Neuronal stem cell (in vitro differentiated cells): ENCODE measurements around the gene NPFFR2.

Experiments
- DNase-seq: peaks from one replicate; pipeline ENCODE4 v3.0.0-alpha.2; 2013; ENCODE audit warnings: low spot score
- H2AFZ ChIP-seq: one replicate; pipeline ENCODE4 v1.6.1; 2013; ENCODE audit warnings: mild to moderate bottlenecking, low read length, inconsistent platforms
- H2AK5ac ChIP-seq: 2 replicates; pipeline ENCODE4 v1.6.1; 2013; ENCODE audit warnings: low read depth, mild to moderate bottlenecking, inconsistent platforms, low read length, moderate library complexity, mixed read lengths
- H2BK120ac ChIP-seq: 2 replicates; pipeline ENCODE4 v1.6.1; 2013; ENCODE audit warnings: low read depth, mild to moderate bottlenecking, inconsistent platforms, low read length, moderate library complexity, mixed read lengths
- H2BK12ac ChIP-seq: one replicate; pipeline ENCODE4 v1.6.1; 2013; ENCODE audit warnings: low read length, inconsistent platforms
- H2BK15ac ChIP-seq: 2 replicates; pipeline ENCODE4 v1.6.1; 2013; ENCODE audit warnings: mild to moderate bottlenecking, low read length, inconsistent platforms, mixed read lengths
- H2BK5ac ChIP-seq: one replicate; pipeline ENCODE4 v1.6.1; 2013; ENCODE audit warnings: inconsistent platforms, mild to moderate bottlenecking, low read length, moderate library complexity
- H3K14ac ChIP-seq: one replicate; pipeline ENCODE4 v1.6.1; 2013; ENCODE audit warnings: low read length, inconsistent platforms
- H3K18ac ChIP-seq: 2 replicates; pipeline ENCODE4 v1.6.1; 2013; ENCODE audit warnings: low read length, inconsistent platforms
- H3K23ac ChIP-seq: 2 replicates; pipeline ENCODE4 v1.6.1; 2013; ENCODE audit warnings: low read depth, mild to moderate bottlenecking, mixed read lengths, low read length, inconsistent platforms; ENCODE audit not compliant: poor library complexity
- H3K27ac ChIP-seq: replicated peaks from 3 replicates; pipeline ENCODE4 v1.5.1; 2013; ENCODE audit warnings: low read length, inconsistent platforms
- H3K27me3 ChIP-seq, 3 experiments: 2 replicates each; pipeline ENCODE4 v1.6.1; 2013; ENCODE audit warnings: low read length in 3 of 3, mild to moderate bottlenecking in 2 of 3, inconsistent platforms in 1 of 3, low read depth in 1 of 3, mixed read lengths in 1 of 3, moderate library complexity in 1 of 3; ENCODE audit not compliant: control insufficient read depth in 3 of 3, insufficient read depth in 3 of 3
- H3K36me3 ChIP-seq, 2 donors: replicated peaks in 1 of 2; 2 replicates each; pipeline ENCODE4 v1.6.1; 2013; ENCODE audit warnings: low read length in 2 of 2; ENCODE audit not compliant: control insufficient read depth in 2 of 2, insufficient read depth in 2 of 2
- H3K4ac ChIP-seq: 2 replicates; pipeline ENCODE4 v1.6.1; 2013; ENCODE audit warnings: inconsistent platforms, mild to moderate bottlenecking, low read length, moderate library complexity
- H3K4me1 ChIP-seq, 2 donors: 1 replicate in 1 of 2; 2 replicates in 1 of 2; pipeline ENCODE4 v1.6.1; 2013; ENCODE audit warnings: low read length in 2 of 2, low read depth in 1 of 2; ENCODE audit not compliant: control insufficient read depth in 2 of 2, insufficient read depth in 1 of 2
- H3K4me2 ChIP-seq: one replicate; pipeline ENCODE4 v1.6.1; 2013; ENCODE audit warnings: mild to moderate bottlenecking, low read length, inconsistent platforms; ENCODE audit not compliant: insufficient read depth, poor library complexity, severe bottlenecking
- H3K4me3 ChIP-seq, 2 donors: 2 replicates each; pipeline ENCODE4 v1.5.1; 2013; ENCODE audit warnings: low read length in 2 of 2, mild to moderate bottlenecking in 2 of 2, inconsistent platforms in 1 of 2, moderate library complexity in 1 of 2
- H3K79me1 ChIP-seq: one replicate; pipeline ENCODE4 v1.6.1; 2013; ENCODE audit warnings: low read depth, mild to moderate bottlenecking, inconsistent platforms, low read length, moderate library complexity
- H3K9ac ChIP-seq: one replicate; pipeline ENCODE4 v1.6.1; 2013; ENCODE audit warnings: mild to moderate bottlenecking, low read depth, low read length, inconsistent platforms; ENCODE audit not compliant: poor library complexity
- H3K9me3 ChIP-seq, 2 donors: replicated peaks in 1 of 2; 2 replicates each; pipeline versions ENCODE3 to v1.6.1; 2013; ENCODE audit warnings: low read length in 2 of 2, mild to moderate bottlenecking in 2 of 2, inconsistent platforms in 1 of 2, low read depth in 1 of 2, mixed read lengths in 1 of 2, moderate library complexity in 1 of 2; ENCODE audit not compliant: control insufficient read depth in 2 of 2, insufficient read depth in 1 of 2
- H4K8ac ChIP-seq: one replicate; pipeline ENCODE4 v1.6.1; 2013; ENCODE audit warnings: low read depth, mild to moderate bottlenecking, inconsistent platforms, low read length, moderate library complexity
- H4K91ac ChIP-seq: one replicate; pipeline ENCODE4 v1.6.1; 2013; ENCODE audit warnings: low read length, low read depth, mild to moderate bottlenecking, inconsistent platforms; ENCODE audit not compliant: poor library complexity
- WGBS, 2 donors: extraction: QIAGEN DNeasy Blood & Tissue Kit; methylation state at CpG; one replicate each; pipeline ENCODE4 v1.1.7; 2013; ENCODE audit warnings: missing lambda C conversion rate in 2 of 2, mixed read lengths in 1 of 2; ENCODE audit not compliant: insufficient read length in 2 of 2, insufficient replicate concordance in 1 of 2; ENCODE audit errors: extremely low coverage in 2 of 2; 5-methylcytosine and 5-hydroxymethylcytosine counted together

NPFFR2 gene

GRCh38 chr4:72186714-72187113, 154.9 kb downstream of the NPFFR2 start:
- no peak overlapping the region for H3K14ac ChIP-seq
- H2BK15ac ChIP-seq: no peak overlapping the region
- no peak overlapping the region for H3K4me2 ChIP-seq
- no peak overlapping the region for H3K9ac ChIP-seq
- H2BK12ac ChIP-seq: no peak overlapping the region
- DNase-seq: no peak
- no peak overlapping the region for H3K4ac ChIP-seq
- no peak overlapping the region for H3K4me3 ChIP-seq
- no peak overlapping the region for H3K18ac ChIP-seq
- H3K9me3 ChIP-seq: no peaks in the 10 kb centered on the region
- H3K27ac ChIP-seq: no peak overlapping the region
- no peaks in the 10 kb centered on the region for H3K4me1 ChIP-seq
- H2BK5ac ChIP-seq: no peak overlapping the region
- no peaks in the 10 kb centered on the region for H3K27me3 ChIP-seq
- H4K8ac ChIP-seq: no peak overlapping the region
- H4K91ac ChIP-seq: no peak overlapping the region
- H2AFZ ChIP-seq: no peak overlapping the region
- no peak overlapping the region for H3K23ac ChIP-seq
- H2BK120ac ChIP-seq: no peak overlapping the region
- WGBS, 2 donors: no CpG with 5 or more reads among the region's 1 CpG
- no peak overlapping the region for H2AK5ac ChIP-seq
- no peaks in the 10 kb centered on the region for H3K36me3 ChIP-seq
- no peaks in the 10 kb centered on the region for H3K79me1 ChIP-seq

DNA sequence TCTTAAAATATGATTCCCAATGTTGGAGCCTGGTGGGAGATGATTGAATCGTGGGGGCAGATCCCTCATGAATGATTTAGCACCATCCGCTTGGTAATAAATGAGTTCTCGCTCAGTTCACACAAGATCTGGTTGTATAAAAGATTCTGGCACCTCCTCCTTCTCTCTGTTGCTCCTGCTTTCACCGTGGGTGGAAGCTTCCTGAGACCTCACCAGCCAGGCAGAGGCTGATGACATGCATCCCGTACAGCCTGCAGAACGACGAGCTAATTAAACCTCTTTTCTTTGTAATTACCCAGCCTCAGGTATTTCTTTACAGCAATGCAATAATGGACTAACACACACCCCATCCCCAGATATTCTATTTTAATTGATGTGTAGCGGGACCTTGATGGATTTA, 162.2 kb downstream of the NPFFR2 start:
- Histone ChIP-seq H3K4me1 (no peaks in the 10 kb centered on the region), H4K91ac (no peak overlapping the region), H4K8ac (no peak overlapping the region), H3K4ac (no peak overlapping the region), H2AFZ (no peak overlapping the region), H3K18ac (no peak overlapping the region), H2BK15ac (no peak overlapping the region), H2AK5ac (no peak overlapping the region), H2BK5ac (no peak overlapping the region), H3K36me3 (no peaks in the 10 kb centered on the region), H3K4me2 (no peak overlapping the region), H3K79me1 (no peaks in the 10 kb centered on the region), H3K27me3 (no peaks in the 10 kb centered on the region), H3K9ac (no peak overlapping the region), H2BK120ac (no peak overlapping the region), H3K27ac (no peak overlapping the region), H3K9me3 (peaks cover 0 to 2% of the 10 kb centered on the region in 2 donors), H3K23ac (no peak overlapping the region), H2BK12ac (no peak overlapping the region), H3K14ac (no peak overlapping the region), H3K4me3 (no peak overlapping the region)
- WGBS, 2 donors: no CpG with 5 or more reads among the region's 8 CpGs
- no peak for DNase-seq

DNA sequence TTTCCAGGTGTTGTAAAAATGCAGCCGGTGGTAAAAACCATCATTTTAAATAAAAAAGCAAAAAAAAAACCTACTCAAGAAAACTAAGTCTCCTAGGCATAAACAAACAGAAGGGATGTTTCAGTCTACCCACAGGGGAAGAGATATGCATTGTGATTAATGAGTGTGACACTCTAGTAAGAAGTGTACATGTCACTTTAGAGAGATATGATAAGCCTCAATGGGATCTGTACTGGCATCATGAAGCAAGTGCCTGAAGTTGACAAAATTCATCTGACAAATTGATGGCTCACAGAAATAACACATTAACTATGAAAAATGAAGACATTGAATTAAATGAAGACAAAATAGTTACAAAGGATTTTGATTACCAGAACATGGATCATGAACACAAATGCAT, 162.7 kb downstream of the NPFFR2 start:
- no peaks in the 10 kb centered on the region for H3K36me3 ChIP-seq
- H3K27me3 ChIP-seq: no peaks in the 10 kb centered on the region
- no peak overlapping the region for H3K4ac ChIP-seq
- H4K91ac ChIP-seq: no peak overlapping the region
- H3K9me3 ChIP-seq: peaks cover 0 to 2% of the 10 kb centered on the region in 2 donors
- no peak overlapping the region for H3K14ac ChIP-seq
- no peak overlapping the region for H3K4me2 ChIP-seq
- no peak overlapping the region for H3K4me3 ChIP-seq
- H3K79me1 ChIP-seq: no peaks in the 10 kb centered on the region
- no peak overlapping the region for H2AFZ ChIP-seq
- H2BK12ac ChIP-seq: no peak overlapping the region
- no peak overlapping the region for H2BK5ac ChIP-seq
- no peak for DNase-seq
- no peak overlapping the region for H3K23ac ChIP-seq
- H4K8ac ChIP-seq: no peak overlapping the region
- no peak overlapping the region for H3K27ac ChIP-seq
- H3K18ac ChIP-seq: no peak overlapping the region
- no peak overlapping the region for H3K9ac ChIP-seq
- no peak overlapping the region for H2BK15ac ChIP-seq
- H2BK120ac ChIP-seq: no peak overlapping the region
- WGBS, 2 donors: no CpG with 5 or more reads among the region's 1 CpG
- no peaks in the 10 kb centered on the region for H3K4me1 ChIP-seq
- no peak overlapping the region for H2AK5ac ChIP-seq
